Measurements from ENCODE around the gene SPC24. TPM values are rescaled to one million over a fixed set of nuclear protein-coding genes. Genes with fewer than 3 reads are reported as not detected.

SPC24 gene
- polyA plus RNA-seq, 1 of the 3 experiments (the other 2 are of a cell fraction): 18.9 TPM

DNA sequence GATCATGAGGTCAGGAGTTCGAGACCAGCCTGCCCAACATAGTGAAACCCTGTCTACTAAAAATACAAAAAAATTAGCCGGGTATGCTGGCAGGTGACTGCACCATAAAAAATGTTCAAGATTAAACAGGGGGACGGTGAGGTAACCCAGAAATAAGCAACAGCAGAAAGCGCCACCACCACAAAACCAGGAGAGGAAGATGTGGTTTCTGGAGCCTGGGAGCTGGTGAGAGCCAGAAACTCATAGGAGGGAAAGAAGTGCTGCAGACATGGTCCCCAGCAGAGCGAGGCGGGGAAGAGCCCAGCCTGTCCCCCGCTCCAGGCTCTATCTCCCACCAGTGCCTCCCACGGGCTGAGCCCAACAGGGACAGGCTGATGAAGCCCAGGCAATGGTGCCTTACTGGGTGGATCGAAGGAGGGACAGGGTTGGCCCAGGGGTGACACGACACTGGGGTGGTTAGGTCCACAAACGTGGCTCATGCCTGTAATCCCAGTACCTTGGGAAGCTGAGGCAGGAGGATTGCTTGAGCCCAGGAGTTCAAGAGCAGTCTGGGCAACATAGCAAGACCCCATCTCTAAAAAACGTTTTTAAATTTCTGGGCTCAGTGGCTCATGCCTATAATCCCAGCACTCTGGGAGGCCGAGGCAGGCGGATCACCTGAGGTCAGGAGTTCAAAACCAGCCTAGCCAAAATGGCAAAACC is 19.0 kb downstream of the SPC24 start:
- Histone ChIP-seq H3F3A (replicated peaks; ENCODE audit: insufficient read depth) (peaks cover 28% of the 10 kb centered on the region), H3K4me1 (ENCODE audit: control insufficient read depth in 1 of 2, insufficient read depth in 2 of 2, low read depth in 1 of 2, low read length in 1 of 2) (peaks cover 11 to 17% of the 10 kb centered on the region in 2 experiments; a peak in 3 of 4 replicates), H3K4me2 (peak overlapping the region; percentile 82; the same call in 1 of the 2 replicates), H3K9me2 (no peaks in the 10 kb centered on the region), H3K9me3 (no peaks in the 10 kb centered on the region), H2AFZ (ENCODE audit: low read depth) (no peak overlapping the region), H4K20me1 (ENCODE audit: insufficient read depth) (no peaks in the 10 kb centered on the region), H3K27me3 (ENCODE audit: insufficient read depth) (no peaks in the 10 kb centered on the region), H3K4me3 (ENCODE audit: low read depth in 2 of 2, low read length in 1 of 2) (no peak overlapping the region), H3K36me3 (replicated peaks in 1 of 2; ENCODE audit: control insufficient read depth in 1 of 2, insufficient read depth in 2 of 2, low read length in 1 of 2) (peaks cover 2 to 7% of the 10 kb centered on the region in 2 experiments), H3K79me2 (ENCODE audit: insufficient read depth) (no peaks in the 10 kb centered on the region), H3K9ac (no peak overlapping the region), H3K27ac (ENCODE audit: low read depth in 2 of 2, low read length in 1 of 2) (no peak overlapping the region)
- 85% methylated on average over 11 of the region's 14 CpGs for WGBS (ENCODE audit: low lambda C conversion rate)
- no peak for TF ChIP-seq NRF1 (IDR thresholded peaks at IDR 0.05; ENCODE audit: low read depth, low read length)
- no peak for TF ChIP-seq RFX5 (IDR thresholded peaks at IDR 0.05; ENCODE audit: low read length)
- TF ChIP-seq, protein P1, sequence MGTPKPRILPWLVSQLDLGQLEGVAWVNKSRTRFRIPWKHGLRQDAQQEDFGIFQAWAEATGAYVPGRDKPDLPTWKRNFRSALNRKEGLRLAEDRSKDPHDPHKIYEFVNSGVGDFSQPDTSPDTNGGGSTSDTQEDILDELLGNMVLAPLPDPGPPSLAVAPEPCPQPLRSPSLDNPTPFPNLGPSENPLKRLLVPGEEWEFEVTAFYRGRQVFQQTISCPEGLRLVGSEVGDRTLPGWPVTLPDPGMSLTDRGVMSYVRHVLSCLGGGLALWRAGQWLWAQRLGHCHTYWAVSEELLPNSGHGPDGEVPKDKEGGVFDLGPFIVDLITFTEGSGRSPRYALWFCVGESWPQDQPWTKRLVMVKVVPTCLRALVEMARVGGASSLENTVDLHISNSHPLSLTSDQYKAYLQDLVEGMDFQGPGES (IDR thresholded peaks at IDR 0.05; ENCODE audit: low read depth, low read length): no peak
- no peak for TF ChIP-seq POLR2AphosphoS5 (IDR thresholded peaks at IDR 0.05; ENCODE audit: low read depth, low read length)
- TF ChIP-seq, protein P2, sequence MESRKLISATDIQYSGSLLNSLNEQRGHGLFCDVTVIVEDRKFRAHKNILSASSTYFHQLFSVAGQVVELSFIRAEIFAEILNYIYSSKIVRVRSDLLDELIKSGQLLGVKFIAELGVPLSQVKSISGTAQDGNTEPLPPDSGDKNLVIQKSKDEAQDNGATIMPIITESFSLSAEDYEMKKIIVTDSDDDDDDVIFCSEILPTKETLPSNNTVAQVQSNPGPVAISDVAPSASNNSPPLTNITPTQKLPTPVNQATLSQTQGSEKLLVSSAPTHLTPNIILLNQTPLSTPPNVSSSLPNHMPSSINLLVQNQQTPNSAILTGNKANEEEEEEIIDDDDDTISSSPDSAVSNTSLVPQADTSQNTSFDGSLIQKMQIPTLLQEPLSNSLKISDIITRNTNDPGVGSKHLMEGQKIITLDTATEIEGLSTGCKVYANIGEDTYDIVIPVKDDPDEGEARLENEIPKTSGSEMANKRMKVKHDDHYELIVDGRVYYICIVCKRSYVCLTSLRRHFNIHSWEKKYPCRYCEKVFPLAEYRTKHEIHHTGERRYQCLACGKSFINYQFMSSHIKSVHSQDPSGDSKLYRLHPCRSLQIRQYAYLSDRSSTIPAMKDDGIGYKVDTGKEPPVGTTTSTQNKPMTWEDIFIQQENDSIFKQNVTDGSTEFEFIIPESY (IDR thresholded peaks at IDR 0.05; ENCODE audit: borderline replicate concordance, low read depth): no peak
- TF ChIP-seq TCF12 (IDR thresholded peaks at IDR 0.05): no peak
- no peak for TF ChIP-seq GABPA (IDR thresholded peaks at IDR 0.05; ENCODE audit: low read depth)
- TF ChIP-seq YY1 (IDR thresholded peaks at IDR 0.05; ENCODE audit: low read depth): no peak
- TF ChIP-seq, protein P3, sequence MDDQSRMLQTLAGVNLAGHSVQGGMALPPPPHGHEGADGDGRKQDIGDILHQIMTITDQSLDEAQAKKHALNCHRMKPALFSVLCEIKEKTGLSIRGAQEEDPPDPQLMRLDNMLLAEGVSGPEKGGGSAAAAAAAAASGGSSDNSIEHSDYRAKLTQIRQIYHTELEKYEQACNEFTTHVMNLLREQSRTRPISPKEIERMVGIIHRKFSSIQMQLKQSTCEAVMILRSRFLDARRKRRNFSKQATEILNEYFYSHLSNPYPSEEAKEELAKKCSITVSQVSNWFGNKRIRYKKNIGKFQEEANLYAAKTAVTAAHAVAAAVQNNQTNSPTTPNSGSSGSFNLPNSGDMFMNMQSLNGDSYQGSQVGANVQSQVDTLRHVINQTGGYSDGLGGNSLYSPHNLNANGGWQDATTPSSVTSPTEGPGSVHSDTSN (IDR thresholded peaks at IDR 0.05): no peak
- TF ChIP-seq, protein P4, sequence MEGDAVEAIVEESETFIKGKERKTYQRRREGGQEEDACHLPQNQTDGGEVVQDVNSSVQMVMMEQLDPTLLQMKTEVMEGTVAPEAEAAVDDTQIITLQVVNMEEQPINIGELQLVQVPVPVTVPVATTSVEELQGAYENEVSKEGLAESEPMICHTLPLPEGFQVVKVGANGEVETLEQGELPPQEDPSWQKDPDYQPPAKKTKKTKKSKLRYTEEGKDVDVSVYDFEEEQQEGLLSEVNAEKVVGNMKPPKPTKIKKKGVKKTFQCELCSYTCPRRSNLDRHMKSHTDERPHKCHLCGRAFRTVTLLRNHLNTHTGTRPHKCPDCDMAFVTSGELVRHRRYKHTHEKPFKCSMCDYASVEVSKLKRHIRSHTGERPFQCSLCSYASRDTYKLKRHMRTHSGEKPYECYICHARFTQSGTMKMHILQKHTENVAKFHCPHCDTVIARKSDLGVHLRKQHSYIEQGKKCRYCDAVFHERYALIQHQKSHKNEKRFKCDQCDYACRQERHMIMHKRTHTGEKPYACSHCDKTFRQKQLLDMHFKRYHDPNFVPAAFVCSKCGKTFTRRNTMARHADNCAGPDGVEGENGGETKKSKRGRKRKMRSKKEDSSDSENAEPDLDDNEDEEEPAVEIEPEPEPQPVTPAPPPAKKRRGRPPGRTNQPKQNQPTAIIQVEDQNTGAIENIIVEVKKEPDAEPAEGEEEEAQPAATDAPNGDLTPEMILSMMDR (IDR thresholded peaks at IDR 0.05): no peak
- no peak for TF ChIP-seq RAD21 (IDR thresholded peaks at IDR 0.05; ENCODE audit: low read length)
- TF ChIP-seq TEAD4 (IDR thresholded peaks at IDR 0.05; ENCODE audit: borderline replicate concordance, insufficient read depth): no peak
- TF ChIP-seq FOXJ3 (CRISPR knock-in tag; IDR thresholded peaks at IDR 0.05): no peak
- TF ChIP-seq EZH2phosphoT487 (IDR thresholded peaks at IDR 0.05; ENCODE audit: borderline replicate concordance, low read depth): no peak
- TF ChIP-seq ELF1 (IDR thresholded peaks at IDR 0.05): no peak
- TF ChIP-seq, protein P5, sequence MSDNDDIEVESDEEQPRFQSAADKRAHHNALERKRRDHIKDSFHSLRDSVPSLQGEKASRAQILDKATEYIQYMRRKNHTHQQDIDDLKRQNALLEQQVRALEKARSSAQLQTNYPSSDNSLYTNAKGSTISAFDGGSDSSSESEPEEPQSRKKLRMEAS (IDR thresholded peaks at IDR 0.05; ENCODE audit: low read depth): no peak
- TF ChIP-seq MXI1 (IDR thresholded peaks at IDR 0.05; ENCODE audit: low read depth, low read length): no peak
- TF ChIP-seq MEF2A (IDR thresholded peaks at IDR 0.05; ENCODE audit: borderline replicate concordance, low read depth): no peak
- TF ChIP-seq, protein P6, sequence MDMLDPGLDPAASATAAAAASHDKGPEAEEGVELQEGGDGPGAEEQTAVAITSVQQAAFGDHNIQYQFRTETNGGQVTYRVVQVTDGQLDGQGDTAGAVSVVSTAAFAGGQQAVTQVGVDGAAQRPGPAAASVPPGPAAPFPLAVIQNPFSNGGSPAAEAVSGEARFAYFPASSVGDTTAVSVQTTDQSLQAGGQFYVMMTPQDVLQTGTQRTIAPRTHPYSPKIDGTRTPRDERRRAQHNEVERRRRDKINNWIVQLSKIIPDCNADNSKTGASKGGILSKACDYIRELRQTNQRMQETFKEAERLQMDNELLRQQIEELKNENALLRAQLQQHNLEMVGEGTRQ (IDR thresholded peaks at IDR 0.05; ENCODE audit: borderline replicate concordance, low read depth, low read length): no peak
- CTCF ChIA-PET: interaction anchor here (0.6 to 6.6 kb wide), 9 partner anchors 10 to 1835 kb away, joined by 3 to 64 read pairs (median 5); partner anchors contain the start of genes KANK2 and SPC24
- DNase-seq: no peak
- POLR2A ChIA-PET: no interaction called here
